HG03565 (cell line): ENCODE data around the gene EEF2.
"Not testable (repeated sequence)": the region's sequence is repeated elsewhere in the genome, so short reads cannot be mapped to it uniquely, and the experiment has no call there.

Source experiments
- ATAC-seq: cut with Tn5 transposase; IDR thresholded peaks from one replicate; pipeline ENCODE4 v1.9.1; 2021; ENCODE audit warnings: mild to moderate bottlenecking, moderate library complexity; ENCODE audit not compliant: unreplicated experiment

The EEF2 gene

DNA sequence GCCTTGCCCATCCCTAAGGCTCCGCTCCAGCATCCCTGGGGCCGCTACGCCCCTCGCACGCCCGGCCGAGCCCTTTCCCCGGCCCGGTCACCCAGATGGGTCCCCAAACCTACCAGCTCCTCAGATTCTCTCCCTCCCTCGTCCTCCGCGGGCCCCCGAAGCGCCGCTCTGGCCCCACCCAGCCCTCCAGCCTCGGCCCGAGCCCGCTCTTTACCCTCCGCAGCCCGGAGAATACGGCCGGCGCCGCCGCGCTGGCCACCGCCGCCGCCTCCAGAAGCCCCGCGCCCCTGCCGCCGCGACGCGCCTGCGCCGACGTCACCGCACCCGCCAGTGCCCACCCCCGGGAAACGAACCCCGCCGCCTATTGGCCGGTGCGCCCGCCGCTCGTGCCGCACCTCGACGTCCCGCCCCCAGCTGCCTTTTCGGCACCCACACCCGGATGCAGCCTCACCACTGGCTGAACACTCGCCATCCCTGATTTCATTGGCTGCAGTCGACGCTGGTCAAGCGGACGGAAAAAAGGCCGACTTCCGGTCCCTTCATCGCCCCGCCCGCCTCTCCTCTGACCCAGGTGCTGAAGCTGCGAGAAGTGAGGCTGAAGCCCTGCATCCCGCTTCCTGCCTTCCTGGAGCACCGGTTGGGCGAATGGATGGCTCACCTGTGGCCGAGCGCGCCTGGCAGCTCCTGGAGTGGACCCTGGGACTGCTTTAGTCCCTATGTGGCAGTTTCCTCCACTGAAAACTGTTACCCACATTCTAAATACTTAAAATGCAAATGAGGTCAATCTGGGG is 14.3 kb downstream of the EEF2 start, which contains the start of gene DAPK3:
Gene DAPK3 (minus strand): TSS at position 292 of the 791 bp plus-strand sequence. CDS start 1,364 bp downstream, outside the sequence.
- peak; percentile 91 for ATAC-seq

DNA sequence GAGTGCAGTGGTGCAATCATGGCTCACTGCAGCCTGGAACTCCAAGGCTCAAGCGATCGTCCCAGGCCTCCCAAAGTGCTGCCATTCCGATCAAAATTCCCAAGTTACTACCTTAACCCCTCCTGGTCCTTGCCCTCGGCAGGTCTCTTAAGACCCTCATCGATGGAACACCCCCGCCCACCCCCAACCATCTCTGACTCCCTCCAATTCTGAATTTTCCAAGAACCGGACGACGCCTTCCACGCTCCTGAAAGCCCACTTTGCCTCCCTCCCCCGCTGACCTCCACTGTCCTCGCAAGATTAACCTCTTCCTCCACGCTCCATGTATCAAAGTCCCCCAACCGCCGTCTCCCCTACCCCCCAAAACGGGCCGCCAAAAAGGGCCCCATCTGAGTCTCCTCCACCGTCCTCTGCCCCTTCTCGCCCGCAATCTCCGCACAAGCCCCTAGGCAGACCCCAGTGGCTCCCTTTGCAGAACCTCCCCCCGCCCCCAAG is 14.9 kb downstream of the EEF2 start:
- no peak for ATAC-seq

DNA sequence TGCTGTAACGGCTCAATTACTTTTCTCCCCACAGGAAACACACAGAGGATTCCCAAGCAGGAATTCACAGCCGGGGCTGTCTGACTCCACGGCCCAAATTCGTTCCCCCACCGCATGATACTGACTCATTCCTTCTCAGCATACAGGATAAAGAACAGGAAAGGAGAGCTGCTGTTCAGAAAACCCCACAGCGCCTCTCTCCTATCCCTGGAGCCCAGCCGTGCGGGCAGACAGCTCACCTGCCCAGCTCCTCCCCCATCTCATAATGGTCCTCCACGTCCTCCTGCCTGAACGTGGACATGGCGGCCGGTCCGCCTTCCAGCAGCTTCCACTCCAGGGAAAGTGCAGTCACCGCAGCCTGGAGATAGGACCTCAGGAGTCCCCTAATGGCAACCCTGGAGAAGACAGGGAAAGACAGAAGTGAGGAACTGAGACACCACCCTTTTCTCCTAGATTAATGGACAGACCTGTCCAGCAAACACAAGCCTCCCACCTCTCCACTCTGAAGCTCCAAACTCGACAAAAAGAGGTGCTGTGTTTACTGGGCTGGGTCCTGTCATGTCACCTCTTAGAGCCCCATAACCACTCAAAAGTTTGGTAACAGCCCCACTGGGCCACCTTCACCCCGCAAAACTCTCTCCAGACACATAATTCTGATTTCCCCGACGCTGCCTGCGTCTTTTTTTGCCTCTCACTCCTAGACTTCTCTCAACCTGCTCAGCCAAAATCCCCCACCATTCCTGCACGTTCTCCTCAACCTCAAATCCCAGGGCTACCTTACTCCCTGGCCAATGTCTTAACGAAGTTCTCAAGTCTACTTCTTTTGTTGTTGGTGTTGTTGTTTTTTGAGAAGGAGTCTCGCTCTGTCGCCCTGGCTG is 15.6 kb downstream of the EEF2 start:
- ATAC-seq, result no peak

DNA sequence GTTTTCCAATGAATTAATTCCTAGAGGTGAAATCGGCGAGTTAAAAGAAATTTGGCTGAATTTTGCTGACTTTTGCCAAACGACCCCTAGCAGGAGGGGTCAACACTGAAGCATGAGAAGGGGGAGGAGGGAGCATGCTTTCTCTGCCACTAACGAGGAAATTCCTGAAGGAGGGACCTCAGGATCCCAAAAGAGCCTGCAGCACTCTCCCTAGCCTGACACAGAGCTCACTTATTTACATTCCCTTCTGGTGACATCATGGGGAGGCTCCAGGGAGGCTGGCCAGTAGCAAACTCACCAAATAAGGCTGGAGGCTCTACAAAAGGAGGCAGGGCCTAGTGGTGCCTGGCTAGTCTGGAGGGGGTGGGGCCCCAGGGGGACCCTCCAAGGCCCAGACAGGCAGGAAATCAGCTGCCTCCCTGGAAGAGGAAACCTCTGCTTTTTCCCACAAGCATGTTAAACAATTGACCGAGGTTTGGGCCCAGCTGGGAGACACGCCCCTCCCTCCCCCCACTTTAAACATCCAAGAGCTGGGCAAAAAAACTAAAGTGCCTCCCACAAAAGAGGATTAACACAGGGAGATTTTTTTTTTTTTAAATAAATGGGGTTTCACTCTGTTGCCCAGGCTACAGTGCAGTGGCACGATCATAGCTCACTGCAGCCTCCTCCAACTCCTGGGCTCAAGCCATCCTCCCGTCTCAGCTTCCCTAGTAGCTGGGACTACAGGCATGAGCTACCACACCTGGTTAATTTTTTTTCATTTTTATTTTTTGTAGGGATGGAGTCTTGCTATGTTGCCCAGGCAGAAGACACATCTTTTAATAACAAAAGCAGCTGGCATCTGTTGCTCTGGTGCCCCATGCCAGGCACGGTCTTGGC is 16.5 kb downstream of the EEF2 start:
- ATAC-seq, result no peak

DNA sequence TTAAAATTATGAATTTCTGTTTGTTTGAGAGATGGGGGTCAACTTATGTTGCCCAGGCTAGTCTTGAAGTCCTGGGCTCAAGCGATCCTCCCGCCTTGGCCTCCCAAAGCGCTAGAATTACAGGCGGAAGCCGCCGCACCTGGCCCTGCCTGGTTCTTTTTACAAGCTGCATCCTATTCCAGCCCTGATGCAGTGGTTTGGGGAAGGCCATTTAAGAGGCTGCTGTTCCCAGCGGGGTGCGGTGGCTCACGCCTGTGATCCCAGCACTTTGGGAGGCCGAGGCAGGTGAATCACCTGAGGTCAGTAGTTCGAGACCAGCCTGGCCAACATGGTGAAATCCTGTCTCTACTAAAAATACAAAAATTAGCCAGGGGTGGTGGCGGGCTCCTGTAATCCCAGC is 17.3 kb downstream of the EEF2 start:
- ATAC-seq, result not testable (repeated sequence)

DNA sequence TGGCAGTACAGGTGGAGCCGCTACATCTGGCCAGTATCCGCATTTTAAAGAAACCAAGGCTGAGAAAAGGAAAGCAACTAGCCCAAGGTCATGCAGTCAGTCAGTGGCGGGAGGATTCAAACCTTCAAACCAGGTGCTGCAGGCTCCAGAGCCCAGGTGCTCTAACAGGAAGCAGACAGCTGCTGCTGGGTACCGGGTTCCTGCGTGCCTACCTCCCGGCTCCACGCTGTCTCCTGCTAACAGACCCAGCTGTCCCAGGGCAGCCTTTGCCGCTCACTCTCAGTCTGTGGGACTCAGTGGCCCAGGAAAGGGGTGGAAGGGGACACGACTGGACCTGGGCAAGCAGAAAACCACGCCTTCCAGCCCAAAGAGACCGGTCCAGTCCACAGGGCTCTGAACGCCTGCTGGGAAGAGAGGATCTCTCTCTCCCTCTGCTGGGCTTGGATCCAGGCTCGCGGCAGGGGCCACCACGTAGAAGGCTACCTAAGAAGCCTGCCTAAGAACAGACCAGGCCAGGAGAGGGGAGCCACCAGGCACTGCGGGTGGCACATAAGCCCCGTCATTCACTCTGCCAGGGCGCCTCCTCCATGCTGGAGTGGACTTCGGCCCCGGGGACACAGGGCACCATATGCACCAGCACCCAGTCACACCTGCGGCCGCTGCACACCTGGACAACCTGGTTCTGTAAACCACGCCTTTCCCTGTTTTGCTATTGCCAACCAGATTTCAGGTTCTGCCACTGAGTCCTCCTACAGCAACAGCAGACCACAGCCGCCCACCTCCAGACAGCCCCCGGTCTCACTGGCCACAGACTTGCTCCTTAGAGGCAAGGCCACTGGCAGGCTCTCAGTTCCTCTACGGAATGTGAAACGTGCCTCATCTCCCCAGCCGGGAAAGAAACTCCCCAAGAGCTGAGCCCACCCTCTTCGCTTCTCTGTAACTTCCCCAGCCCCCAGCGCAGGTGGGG is 18.9 kb downstream of the EEF2 start:
- ATAC-seq, result no peak

DNA sequence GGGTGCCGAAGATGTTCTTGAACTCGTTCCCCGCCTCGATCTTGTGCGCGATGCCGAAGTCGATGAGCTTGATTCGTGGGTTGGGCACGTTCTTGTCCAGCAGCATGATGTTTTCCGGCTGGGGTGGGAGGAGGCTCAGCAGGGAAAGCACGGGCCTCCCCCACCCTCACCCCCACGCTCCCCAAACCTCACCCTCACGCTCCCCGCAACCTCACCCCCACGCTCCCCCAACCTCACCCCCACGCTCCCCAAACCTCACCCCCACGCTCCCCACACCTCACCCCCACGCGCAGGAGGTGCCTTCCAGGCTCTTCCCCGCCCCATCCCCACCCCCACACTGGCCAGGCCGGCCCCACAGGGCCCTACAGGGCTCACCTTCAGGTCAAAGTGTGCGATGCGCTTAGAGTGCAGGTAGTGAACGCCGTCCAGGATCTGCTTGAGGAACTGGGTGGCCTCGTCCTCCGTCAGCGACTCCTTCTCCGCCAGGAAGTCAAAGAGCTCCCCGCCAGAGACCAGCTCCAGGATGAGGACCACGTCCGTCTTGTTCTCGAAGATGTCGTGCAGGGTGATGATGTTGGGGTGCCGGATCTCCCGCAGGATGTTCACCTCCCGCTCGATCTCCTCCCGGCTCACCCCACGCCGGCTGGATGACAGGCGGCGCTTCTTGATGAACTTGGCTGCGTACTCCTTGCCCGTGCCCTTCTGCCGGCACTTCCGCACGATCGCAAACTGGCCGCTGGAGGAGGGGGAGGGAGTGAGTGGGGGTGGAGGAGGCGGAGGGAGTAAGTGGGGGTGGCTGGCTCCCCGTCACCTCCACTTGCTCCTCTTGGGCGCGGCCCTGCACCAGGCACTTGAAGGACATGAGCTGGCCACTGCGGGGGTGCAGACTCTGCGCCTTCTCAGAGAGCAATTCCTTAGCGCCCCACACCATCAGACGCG is 20.7 kb downstream of the EEF2 start:
- ATAC-seq, result no peak

DNA sequence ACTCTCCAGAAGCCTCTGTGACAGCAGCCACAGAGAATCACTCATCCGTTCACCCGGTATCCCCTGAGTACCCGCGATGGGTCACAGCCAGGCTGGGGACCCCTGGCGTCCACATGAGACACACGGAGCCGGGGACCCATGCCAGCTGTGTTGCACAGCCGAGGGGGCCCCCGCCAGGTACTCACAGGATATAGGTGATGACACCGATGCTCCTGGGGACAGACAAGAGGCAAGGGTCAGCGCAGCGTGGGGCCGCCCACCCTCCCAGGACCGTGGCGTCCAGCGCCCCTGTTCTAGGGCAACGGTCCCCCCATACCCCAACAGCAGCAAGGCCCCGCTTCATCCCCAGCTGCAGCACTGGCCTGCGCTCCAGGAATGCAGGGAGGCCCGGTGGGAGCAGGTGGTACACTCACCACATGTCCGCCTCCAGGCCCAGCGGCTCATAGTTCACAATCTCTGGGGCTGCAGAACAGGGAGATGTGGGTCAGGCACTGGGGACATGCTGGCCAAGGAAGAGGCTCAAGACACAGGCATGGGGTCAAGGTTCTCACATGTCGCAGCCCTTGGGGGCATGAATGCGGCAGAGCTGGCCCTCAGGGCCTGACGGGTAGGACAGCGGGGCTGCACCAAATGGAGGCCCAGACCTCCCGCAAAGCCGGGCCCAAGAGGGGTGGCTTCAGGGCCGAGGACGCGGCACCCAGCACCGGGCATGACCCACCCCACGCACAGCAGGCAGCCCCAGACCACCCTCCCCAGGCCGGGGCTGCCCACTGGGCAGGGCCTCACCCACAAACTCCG is 21.6 kb downstream of the EEF2 start:
- no peak for ATAC-seq

DNA sequence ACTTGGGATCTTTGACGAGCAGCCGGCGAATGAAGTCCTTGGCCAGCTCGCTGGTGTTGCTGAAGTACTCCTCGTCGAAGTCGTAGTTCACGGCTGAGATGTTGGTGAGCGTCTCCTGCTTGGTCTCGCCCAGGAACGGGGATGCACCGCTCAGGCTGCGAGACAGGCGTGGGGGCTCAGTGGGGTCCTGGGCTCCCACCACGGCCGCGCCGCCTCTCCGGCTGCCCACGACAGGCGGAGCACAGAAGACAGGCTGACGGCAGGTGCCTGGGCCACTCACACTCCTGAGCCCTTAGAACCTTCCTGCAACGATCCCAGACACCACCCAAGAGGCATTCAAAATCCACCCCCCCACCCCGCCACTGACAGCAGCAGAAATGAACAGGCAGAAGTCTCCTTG is 24.3 kb downstream of the EEF2 start:
- no peak for ATAC-seq

DNA sequence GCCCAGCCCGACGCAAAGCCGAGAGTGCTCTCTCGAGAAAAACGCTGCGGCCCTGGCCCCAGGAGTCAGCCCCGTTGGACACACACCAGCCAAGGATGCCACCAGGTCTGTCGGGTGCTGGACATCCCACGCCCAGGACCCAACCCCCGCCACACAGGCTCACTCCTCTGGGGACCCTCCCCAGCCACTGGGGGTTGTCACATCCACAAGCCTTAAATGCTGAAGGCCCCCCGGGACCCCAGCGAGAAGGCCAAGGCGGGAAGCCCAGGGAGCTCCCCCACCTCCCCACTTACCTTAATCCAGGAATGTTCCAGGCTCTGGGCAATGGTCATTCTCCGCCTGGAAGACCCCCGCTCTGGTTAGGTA is 25.5 kb downstream of the EEF2 start:
- ATAC-seq, result no peak

DNA sequence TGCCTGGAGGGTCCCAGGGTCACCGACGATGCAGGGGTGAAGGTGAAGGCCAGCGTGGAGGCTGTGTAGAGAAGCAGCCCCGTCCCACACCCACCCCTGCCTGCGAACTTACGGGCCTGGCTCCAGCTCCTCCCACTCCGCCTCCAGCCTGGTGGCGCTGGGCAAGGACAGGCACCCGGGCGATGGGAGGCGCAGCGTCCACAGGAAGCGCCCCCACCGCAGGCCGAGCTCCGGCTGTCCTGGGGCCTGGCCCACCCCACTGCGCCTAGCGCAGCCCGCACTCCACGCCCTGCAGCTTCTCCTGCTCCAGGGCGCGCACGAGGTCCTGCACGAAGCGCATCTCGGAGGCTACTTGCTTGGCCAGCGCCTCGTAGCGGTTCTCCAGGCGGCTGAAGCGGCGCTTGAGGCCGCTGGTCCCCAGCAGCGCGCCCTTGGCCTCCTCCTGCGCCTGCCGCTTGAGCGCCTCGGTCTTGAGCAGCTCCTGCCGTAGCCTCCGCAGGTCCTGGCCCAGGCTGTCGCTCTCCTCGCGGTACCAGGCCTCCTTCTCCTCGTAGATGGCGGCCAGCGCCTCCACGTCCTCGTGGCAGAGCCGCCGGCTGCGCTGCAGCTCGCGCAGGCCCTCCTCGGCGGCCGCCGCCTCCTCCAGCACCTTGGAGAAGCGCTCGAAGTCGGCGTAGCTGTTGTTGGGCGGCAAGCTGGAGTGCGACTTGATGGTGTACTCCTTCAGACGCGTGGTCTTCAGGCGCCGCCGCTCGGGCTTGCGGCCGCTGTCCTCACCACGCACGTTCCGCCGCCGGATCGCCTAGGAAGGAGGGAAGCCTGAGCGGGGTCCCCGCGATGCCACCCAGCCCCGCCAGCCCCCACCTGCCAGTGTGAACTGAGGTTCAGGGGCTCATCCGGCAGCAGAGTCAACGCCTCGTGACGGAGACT is 26.2 kb downstream of the EEF2 start:
- ATAC-seq, result no peak

DNA sequence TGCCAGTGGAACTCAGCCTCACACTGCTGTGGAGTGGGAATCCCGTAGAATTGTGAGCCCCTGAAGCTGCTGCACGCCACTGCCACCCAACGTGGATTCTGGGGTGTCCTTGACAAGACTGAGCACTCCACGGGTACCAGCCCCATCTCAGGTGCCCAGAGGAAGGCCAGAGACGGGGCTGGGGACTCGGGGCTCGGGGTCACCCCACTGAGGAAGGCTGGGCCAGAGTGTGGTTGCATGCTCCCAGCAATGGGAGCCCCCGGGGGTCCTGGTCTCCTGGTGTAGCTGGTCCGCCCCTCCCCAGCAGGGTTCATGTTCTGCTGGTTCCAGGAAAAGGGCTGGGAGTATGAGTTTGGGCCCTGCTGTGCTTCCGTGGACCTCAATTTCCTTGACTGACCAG is 29.6 kb downstream of the EEF2 start:
- ATAC-seq, result no peak

DNA sequence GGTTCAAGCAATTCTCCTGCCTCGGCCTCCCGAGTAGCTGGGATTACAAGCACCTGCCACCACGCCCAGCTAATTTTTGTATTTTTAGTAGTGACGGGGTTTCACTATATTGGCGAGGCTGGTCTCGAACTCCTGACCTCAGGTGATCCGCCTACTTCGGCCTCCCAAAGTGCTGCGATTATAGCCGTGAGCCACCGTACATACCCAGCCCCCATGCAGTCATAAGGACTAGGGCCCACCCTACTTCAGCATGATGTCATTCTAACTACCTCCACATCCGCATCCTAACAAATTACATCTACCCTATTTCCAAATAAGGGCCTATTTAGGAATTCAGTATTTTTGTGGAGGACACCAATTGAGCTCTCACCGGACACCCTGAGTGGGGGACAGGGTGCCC is 30.0 kb downstream of the EEF2 start:
- not testable (repeated sequence) for ATAC-seq

DNA sequence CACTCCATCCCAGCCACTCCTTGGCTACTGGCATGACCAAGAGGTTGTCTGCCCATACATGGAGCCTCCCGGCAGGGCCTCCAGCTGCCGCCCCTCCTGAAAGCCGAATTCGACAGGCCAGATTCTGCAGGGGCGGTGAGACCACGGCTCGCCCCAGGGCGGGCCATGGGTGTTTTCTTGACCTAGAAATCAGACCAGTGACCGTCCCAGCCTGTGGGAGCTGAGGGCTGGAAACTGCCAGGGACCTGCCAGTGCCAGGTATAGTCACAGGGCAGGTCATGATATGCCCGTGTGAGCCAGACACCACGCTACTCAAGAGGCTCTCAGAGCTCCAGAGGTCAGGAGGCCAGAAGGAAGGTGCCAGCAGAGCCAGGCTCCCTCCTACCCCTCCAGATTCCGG is 31.2 kb downstream of the EEF2 start:
- no peak for ATAC-seq

DNA sequence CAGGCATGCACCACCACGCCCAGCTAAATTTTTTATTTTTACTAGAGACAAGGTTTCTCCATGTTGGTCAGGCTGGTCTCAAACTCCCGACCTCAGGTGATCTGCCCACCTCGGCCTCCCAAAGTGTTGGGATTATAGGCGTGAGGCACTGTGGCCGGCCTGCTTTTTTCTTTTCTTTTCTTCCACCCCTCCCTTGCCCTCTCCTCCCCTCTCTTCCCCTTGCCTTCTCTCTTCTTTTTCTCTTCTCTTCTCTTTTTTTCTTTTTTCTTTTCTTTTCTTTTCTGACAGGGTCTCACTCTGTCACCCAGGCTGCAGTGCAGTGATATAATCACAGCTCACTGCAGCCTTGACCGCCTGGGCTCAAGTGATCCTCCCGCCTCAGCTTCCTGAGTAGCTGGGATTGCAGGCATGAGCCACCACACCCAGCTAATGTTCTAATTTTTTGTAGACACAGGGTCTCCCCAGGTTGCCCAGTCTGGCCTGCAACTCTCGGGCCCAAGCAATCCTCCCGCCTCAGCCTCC is 32.4 kb downstream of the EEF2 start:
- not testable (repeated sequence) for ATAC-seq
